ENCODE results near the gene RUNX1. TPM values are rescaled to one million over a fixed set of nuclear protein-coding genes. Genes with fewer than 3 reads are reported as not detected.
A peak's percentile ranks its signal among the peaks of the same experiment; 100 is the strongest.

RUNX1 gene
- total RNA-seq, 1 donor, result 40.9 TPM

DNA sequence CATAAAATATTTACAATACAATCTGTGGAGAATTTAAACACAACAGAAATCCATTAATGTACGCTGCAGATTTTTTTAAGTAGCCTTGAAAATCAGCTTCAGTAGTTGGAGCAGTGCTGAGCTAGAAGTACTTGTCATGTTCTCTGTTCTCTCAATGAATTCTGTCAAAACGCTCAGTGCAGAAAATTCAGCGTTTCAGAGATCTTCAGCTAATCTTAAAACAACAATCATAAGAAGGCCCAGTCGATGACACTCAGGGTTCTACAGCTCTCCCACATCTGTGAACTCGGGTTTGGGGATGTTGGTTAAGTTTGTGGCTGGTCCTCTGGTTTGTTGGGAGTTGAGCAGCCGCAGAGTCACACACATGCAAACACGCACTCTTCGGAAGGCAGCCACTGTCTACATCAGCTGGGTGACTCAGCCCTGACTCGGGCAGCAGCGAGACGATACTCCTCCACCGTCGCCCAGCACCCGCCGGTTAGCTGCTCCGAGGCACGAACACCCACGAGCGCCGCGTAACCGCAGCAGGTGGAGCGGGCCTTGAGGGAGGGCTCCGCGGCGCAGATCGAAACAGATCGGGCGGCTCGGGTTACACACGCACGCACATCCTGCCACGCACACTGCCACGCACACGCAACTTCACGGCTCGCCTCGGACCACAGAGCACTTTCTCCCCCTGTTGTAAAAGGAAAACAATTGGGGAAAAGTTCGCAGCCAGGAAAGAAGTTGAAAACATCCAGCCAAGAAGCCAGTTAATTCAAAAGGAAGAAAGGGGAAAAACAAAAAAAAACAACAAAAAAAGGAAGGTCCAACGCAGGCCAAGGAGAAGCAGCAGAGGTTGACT lies 161.2 kb downstream of the RUNX1 start:
- Histone ChIP-seq H3K4me3 (ENCODE audit: insufficient read depth, low read length) (peak overlapping the region; percentile 89), H3K4me2 (ENCODE audit: insufficient read depth, low read length) (peak overlapping the region; percentile 86), H3K36me3 (ENCODE audit: insufficient read depth, low read length) (peaks cover 9% of the 10 kb centered on the region), H3K79me2 (ENCODE audit: insufficient read depth, low read length) (peaks cover 58% of the 10 kb centered on the region), H4K20me1 (ENCODE audit: insufficient read depth, low read length) (no peaks in the 10 kb centered on the region), H3K4me1 (ENCODE audit: insufficient read depth, low read length) (peaks cover 13% of the 10 kb centered on the region), H2AFZ (ENCODE audit: low read length) (no peak overlapping the region), H3K27ac (ENCODE audit: low read depth, low read length) (peak overlapping the region; percentile 98), H3K27me3 (ENCODE audit: insufficient read depth, low read length) (no peaks in the 10 kb centered on the region), H3K9me3 (ENCODE audit: low read depth, low read length) (no peaks in the 10 kb centered on the region)
- DNase-seq (ENCODE audit: insufficient read length, low spot score, missing footprints), result peak; percentile 99
- TF ChIP-seq, protein P1, sequence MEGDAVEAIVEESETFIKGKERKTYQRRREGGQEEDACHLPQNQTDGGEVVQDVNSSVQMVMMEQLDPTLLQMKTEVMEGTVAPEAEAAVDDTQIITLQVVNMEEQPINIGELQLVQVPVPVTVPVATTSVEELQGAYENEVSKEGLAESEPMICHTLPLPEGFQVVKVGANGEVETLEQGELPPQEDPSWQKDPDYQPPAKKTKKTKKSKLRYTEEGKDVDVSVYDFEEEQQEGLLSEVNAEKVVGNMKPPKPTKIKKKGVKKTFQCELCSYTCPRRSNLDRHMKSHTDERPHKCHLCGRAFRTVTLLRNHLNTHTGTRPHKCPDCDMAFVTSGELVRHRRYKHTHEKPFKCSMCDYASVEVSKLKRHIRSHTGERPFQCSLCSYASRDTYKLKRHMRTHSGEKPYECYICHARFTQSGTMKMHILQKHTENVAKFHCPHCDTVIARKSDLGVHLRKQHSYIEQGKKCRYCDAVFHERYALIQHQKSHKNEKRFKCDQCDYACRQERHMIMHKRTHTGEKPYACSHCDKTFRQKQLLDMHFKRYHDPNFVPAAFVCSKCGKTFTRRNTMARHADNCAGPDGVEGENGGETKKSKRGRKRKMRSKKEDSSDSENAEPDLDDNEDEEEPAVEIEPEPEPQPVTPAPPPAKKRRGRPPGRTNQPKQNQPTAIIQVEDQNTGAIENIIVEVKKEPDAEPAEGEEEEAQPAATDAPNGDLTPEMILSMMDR (IDR thresholded peaks at IDR 0.05; ENCODE audit: extremely low read depth, low read depth, low read length), result no peak

GRCh38 chr21:34887105-34887442 lies 162.0 kb downstream of the RUNX1 start:
- peak overlapping the region; percentile 98 for H3K27ac ChIP-seq (ENCODE audit: low read depth, low read length)
- peak overlapping the region; percentile 89 for H3K4me3 ChIP-seq (ENCODE audit: insufficient read depth, low read length)
- H3K79me2 ChIP-seq (ENCODE audit: insufficient read depth, low read length), result peaks cover 66% of the 10 kb centered on the region
- H3K27me3 ChIP-seq (ENCODE audit: insufficient read depth, low read length), result no peaks in the 10 kb centered on the region
- TF ChIP-seq, protein P1 (IDR thresholded peaks at IDR 0.05; ENCODE audit: extremely low read depth, low read depth, low read length), result no peak
- DNase-seq (ENCODE audit: insufficient read length, low spot score, missing footprints), result peak; percentile 81
- H2AFZ ChIP-seq (ENCODE audit: low read length), result no peak overlapping the region
- peaks cover 9% of the 10 kb centered on the region for H3K36me3 ChIP-seq (ENCODE audit: insufficient read depth, low read length)
- peaks cover 18% of the 10 kb centered on the region for H3K4me1 ChIP-seq (ENCODE audit: insufficient read depth, low read length)
- peak overlapping the region; percentile 86 for H3K4me2 ChIP-seq (ENCODE audit: insufficient read depth, low read length)
- no peaks in the 10 kb centered on the region for H4K20me1 ChIP-seq (ENCODE audit: insufficient read depth, low read length)
- H3K9me3 ChIP-seq (ENCODE audit: low read depth, low read length), result no peaks in the 10 kb centered on the region

DNA sequence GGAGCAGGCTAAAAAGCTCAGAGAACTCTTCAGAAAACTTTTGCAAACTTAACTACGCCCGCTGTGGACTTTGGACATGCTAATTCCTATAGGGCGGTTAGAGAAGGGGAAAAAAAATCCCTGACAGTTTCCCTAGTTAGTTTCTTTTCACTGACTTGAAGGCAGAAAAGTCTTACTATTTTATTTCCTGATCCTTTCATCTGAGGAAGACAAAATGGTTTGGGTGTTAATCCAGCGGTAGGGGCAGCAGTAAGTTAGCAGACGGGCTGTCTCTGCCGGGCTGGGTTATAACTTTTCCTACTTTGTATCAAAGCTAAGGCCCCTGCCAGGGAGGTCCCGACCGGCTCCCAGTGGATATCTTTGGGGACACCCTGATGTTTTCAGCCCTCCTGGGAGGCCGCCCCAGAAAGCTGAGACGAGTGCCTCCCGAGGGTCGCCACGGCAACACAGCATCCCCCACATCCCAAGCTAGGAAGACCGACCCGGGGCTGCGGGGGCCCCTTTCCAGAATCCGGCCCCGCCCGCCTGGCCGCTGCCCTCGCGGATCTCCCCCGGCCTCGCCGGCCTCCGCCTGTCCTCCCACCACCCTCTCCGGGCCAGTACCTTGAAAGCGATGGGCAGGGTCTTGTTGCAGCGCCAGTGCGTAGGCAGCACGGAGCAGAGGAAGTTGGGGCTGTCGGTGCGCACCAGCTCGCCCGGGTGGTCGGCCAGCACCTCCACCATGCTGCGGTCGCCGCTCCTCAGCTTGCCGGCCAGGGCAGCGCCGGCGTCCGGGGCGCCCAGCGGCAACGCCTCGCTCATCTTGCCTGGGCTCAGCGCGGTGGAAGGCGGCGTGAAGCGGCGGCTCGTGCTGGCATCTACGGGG lies 162.6 kb downstream of the RUNX1 start:
- no peaks in the 10 kb centered on the region for H3K27me3 ChIP-seq (ENCODE audit: insufficient read depth, low read length)
- H3K9me3 ChIP-seq (ENCODE audit: low read depth, low read length), result no peaks in the 10 kb centered on the region
- H4K20me1 ChIP-seq (ENCODE audit: insufficient read depth, low read length), result no peaks in the 10 kb centered on the region
- peak; percentile 77 for DNase-seq (ENCODE audit: insufficient read length, low spot score, missing footprints)
- TF ChIP-seq, protein P1 (IDR thresholded peaks at IDR 0.05; ENCODE audit: extremely low read depth, low read depth, low read length), result no peak
- peaks cover 70% of the 10 kb centered on the region for H3K79me2 ChIP-seq (ENCODE audit: insufficient read depth, low read length)
- H3K27ac ChIP-seq (ENCODE audit: low read depth, low read length), result peak overlapping the region; percentile 98
- H2AFZ ChIP-seq (ENCODE audit: low read length), result no peak overlapping the region
- H3K4me3 ChIP-seq (ENCODE audit: insufficient read depth, low read length), result peak overlapping the region; percentile 89
- H3K36me3 ChIP-seq (ENCODE audit: insufficient read depth, low read length), result peaks cover 9% of the 10 kb centered on the region
- H3K4me2 ChIP-seq (ENCODE audit: insufficient read depth, low read length), result peak overlapping the region; percentile 83
- peaks cover 20% of the 10 kb centered on the region for H3K4me1 ChIP-seq (ENCODE audit: insufficient read depth, low read length)

Data from osteoblast (primary cell).